Activated CD8-positive, alpha-beta T cell treated with anti-CD3 and anti-CD28 coated beads for 36 hours (primary cell): ENCODE results near the gene MAPKAP1. TPM values are rescaled to one million over a fixed set of nuclear protein-coding genes. Genes with fewer than 3 reads are reported as not detected.

Experiments
- ATAC-seq: fragments of 200-7000 bp; cut with Tn5 transposase; one replicate; pipeline ENCODE4 v1.10.0; 2021; ENCODE audit warnings: mild to moderate bottlenecking, moderate library complexity
- CTCF ChIA-PET: fragments of 350-600 bp; sonication (Branson Sonifier 250); formaldehyde crosslinking; loops from one replicate; lab custom pipeline; 2021; ENCODE audit warnings: antibody characterized with exemption; lab: Charles Lee
- POLR2A ChIA-PET: fragments of 350-600 bp; sonication (Branson Sonifier 250); formaldehyde crosslinking; loops from one replicate; lab custom pipeline; 2021; ENCODE audit warnings: antibody characterized with exemption; lab: Charles Lee
- DNase-seq: peaks from one replicate; pipeline ENCODE4 v3.0.0-alpha.2; 2020
- H3K27ac Mint-ChIP-seq: one replicate; pipeline ENCODE4 v1.8.0; 2021; ENCODE audit warnings: mild to moderate bottlenecking, mixed read lengths
- H3K27me3 Mint-ChIP-seq: one replicate; pipeline ENCODE4 v1.8.0; 2021; ENCODE audit warnings: mixed read lengths
- H3K36me3 Mint-ChIP-seq: one replicate; pipeline ENCODE4 v1.8.0; 2021; ENCODE audit warnings: low read depth, mixed read lengths
- H3K4me1 Mint-ChIP-seq: one replicate; pipeline ENCODE4 v1.8.0; 2021; ENCODE audit warnings: low read depth, mixed read lengths
- H3K4me3 Mint-ChIP-seq: one replicate; pipeline ENCODE4 v1.8.0; 2021; ENCODE audit warnings: mild to moderate bottlenecking, moderate library complexity, mixed read lengths
- H3K9me3 Mint-ChIP-seq: one replicate; pipeline ENCODE4 v1.8.0; 2021; ENCODE audit warnings: mixed read lengths
- CTCF ChIP-seq: fragments of 200-600 bp; IDR thresholded peaks from one replicate; pipeline ENCODE4 v1.8.0; 2022; ENCODE audit warnings: antibody characterized with exemption, mild to moderate bottlenecking
- intact Hi-C: fragments of 100-400 bp; cut with micrococcal nuclease; formaldehyde crosslinking; loops from one replicate; pipeline ENCODE4 v1.10.0; 2022
- total RNA-seq, 2 experiments: library from RNA; stranded (reverse); gene quantifications; one replicate each; pipeline ENCODE4 v1.2.3, GENCODE V29; 2021

The MAPKAP1 gene
- total RNA-seq, 2 experiments from 2014 or later = 58.8 to 62.4 TPM

- intact Hi-C loops = no loop called here
- DNase-seq (no peak), ATAC-seq (no peak)
- ChIA-PET CTCF (no interaction called here), POLR2A (no interaction called here)
- no peaks in the 10 kb centered on the region for H3K36me3 Mint-ChIP-seq
- no peaks in the 10 kb centered on the region for H3K27me3 Mint-ChIP-seq
- no peak overlapping the region for H3K4me3 Mint-ChIP-seq
- peaks cover 9% of the 10 kb centered on the region for H3K4me1 Mint-ChIP-seq
- H3K27ac Mint-ChIP-seq = no peak overlapping the region
- no peaks in the 10 kb centered on the region for H3K9me3 Mint-ChIP-seq
- TF ChIP-seq CTCF = no peak
Observed at GRCh38 chr9:125493384-125493783, 213.6 kb downstream of the MAPKAP1 start.

GRCh38 chr9:125492719-125493118 lies 214.3 kb downstream of the MAPKAP1 start:
- POLR2A ChIA-PET = no interaction called here
- Mint-ChIP-seq H3K4me1 (peaks cover 9% of the 10 kb centered on the region), H3K36me3 (no peaks in the 10 kb centered on the region), H3K9me3 (no peaks in the 10 kb centered on the region), H3K27ac (no peak overlapping the region), H3K4me3 (no peak overlapping the region), H3K27me3 (no peaks in the 10 kb centered on the region)
- intact Hi-C loops = no loop called here
- TF ChIP-seq CTCF = no peak
- CTCF ChIA-PET = interaction anchor here (1.1 kb wide), 1 partner anchor 66 kb away, joined by 3 read pairs; no protein-coding TSS in a partner anchor
- ATAC-seq = no peak
- DNase-seq = no peak

GRCh38 chr9:125487842-125488241 lies 219.2 kb downstream of the MAPKAP1 start:
- no peak for DNase-seq
- Mint-ChIP-seq H3K4me3 (no peak overlapping the region), H3K27me3 (no peaks in the 10 kb centered on the region), H3K4me1 (no peaks in the 10 kb centered on the region), H3K9me3 (no peaks in the 10 kb centered on the region), H3K27ac (no peak overlapping the region), H3K36me3 (peaks cover 1% of the 10 kb centered on the region)
- TF ChIP-seq CTCF = no peak
- intact Hi-C loops = no loop called here
- ChIA-PET POLR2A (interaction anchor here (0.7 kb wide), 1 partner anchor 503 kb away, joined by 3 read pairs; no protein-coding TSS in a partner anchor), CTCF (interaction anchor here (1.2 to 1.4 kb wide), 2 partner anchors 11 to 71 kb away, joined by 3 to 4 read pairs; no protein-coding TSS in a partner anchor)
- no peak for ATAC-seq

GRCh38 chr9:125486576-125486975 lies 220.4 kb downstream of the MAPKAP1 start:
- H3K27ac Mint-ChIP-seq = no peak overlapping the region
- no peaks in the 10 kb centered on the region for H3K4me1 Mint-ChIP-seq
- no peak for TF ChIP-seq CTCF
- H3K36me3 Mint-ChIP-seq = peaks cover 5% of the 10 kb centered on the region
- intact Hi-C loops = no loop called here
- no peak overlapping the region for H3K4me3 Mint-ChIP-seq
- DNase-seq = no peak
- no peak for ATAC-seq
- no peaks in the 10 kb centered on the region for H3K9me3 Mint-ChIP-seq
- POLR2A ChIA-PET = no interaction called here
- CTCF ChIA-PET = no interaction called here
- H3K27me3 Mint-ChIP-seq = no peaks in the 10 kb centered on the region

GRCh38 chr9:125486152-125486508 lies 220.9 kb downstream of the MAPKAP1 start:
- Mint-ChIP-seq H3K27ac (no peak overlapping the region), H3K4me1 (no peaks in the 10 kb centered on the region), H3K4me3 (no peak overlapping the region), H3K36me3 (peaks cover 5% of the 10 kb centered on the region), H3K9me3 (no peaks in the 10 kb centered on the region), H3K27me3 (no peaks in the 10 kb centered on the region)
- DNase-seq = no peak
- ATAC-seq = no peak
- intact Hi-C loops = no loop called here
- ChIA-PET POLR2A (no interaction called here), CTCF (interaction anchor here (0.5 kb wide), 1 partner anchor 832 kb away, joined by 4 read pairs; no protein-coding TSS in a partner anchor)
- no peak for TF ChIP-seq CTCF
